Measurements from ENCODE around the gene ABCA12. TPM values are rescaled to one million over a fixed set of nuclear protein-coding genes. Genes with fewer than 3 reads are reported as not detected.

ABCA12 gene
- total and polyA plus RNA-seq, 2 of the 8 experiments (the other 6 are each of a cell fraction or from before 2014, with no cell fraction given): not detected

- Histone ChIP-seq H2BK5ac (ENCODE audit: low read depth, low read length) (no peak overlapping the region), H3K4me1 (replicated peaks in 1 of 4; ENCODE audit: control insufficient read depth in 3 of 4, insufficient read depth in 4 of 4, low read length in 3 of 4) (no peaks in the 10 kb centered on the region; a peak in 2 of 7 replicates), H3K4ac (replicated peaks; ENCODE audit: insufficient read length, low read depth, low read length) (no peak overlapping the region), H2AK5ac (ENCODE audit: low read depth, low read length) (no peak overlapping the region), H3K36me3 (ENCODE audit: control insufficient read depth in 2 of 4, insufficient read depth in 4 of 4, low read length in 3 of 4) (no peaks in the 10 kb centered on the region), H2BK12ac (ENCODE audit: low read depth, low read length) (no peak overlapping the region), H3K79me1 (ENCODE audit: low read depth, low read length) (no peaks in the 10 kb centered on the region), H3K4me2 (ENCODE audit: insufficient read depth in 1 of 2, low read depth in 2 of 2, low read length in 2 of 2) (no peak overlapping the region), H2BK15ac (ENCODE audit: low read length) (no peak overlapping the region), H3K79me2 (ENCODE audit: control insufficient read depth in 1 of 2, insufficient read depth in 2 of 2, low read length in 2 of 2) (no peaks in the 10 kb centered on the region), H4K20me1 (replicated peaks in 1 of 2; ENCODE audit: control insufficient read depth in 1 of 2, insufficient read depth in 2 of 2, low read length in 2 of 2) (no peaks in the 10 kb centered on the region), H3K18ac (ENCODE audit: extremely low read depth, low read length) (no peak overlapping the region), H2BK20ac (ENCODE audit: low read length) (no peak overlapping the region), H4K8ac (ENCODE audit: extremely low read depth, insufficient read depth, low read length) (no peak overlapping the region), H3K9ac (replicated peaks in 1 of 4; ENCODE audit: extremely low read depth in 1 of 4, low read depth in 3 of 4, low read length in 3 of 4) (no peak overlapping the region), H4K5ac (ENCODE audit: insufficient read length, low read depth, low read length) (no peak overlapping the region), H4K91ac (replicated peaks; ENCODE audit: insufficient read length, low read length) (no peak overlapping the region), H3K4me3 (ENCODE audit: extremely low read depth in 1 of 4, insufficient read depth in 2 of 4, low read depth in 3 of 4, low read length in 4 of 4) (no peak overlapping the region), H3K27ac (ENCODE audit: low read depth, low read length) (no peak overlapping the region), H2AFZ (ENCODE audit: low read length) (no peak overlapping the region), H3K23me2 (ENCODE audit: low read depth, low read length) (no peaks in the 10 kb centered on the region), H3K14ac (ENCODE audit: insufficient read length) (no peak overlapping the region), H3K23ac (ENCODE audit: insufficient read length) (no peak overlapping the region), H3K9me3 (ENCODE audit: insufficient read depth in 2 of 2, low read depth in 1 of 2, low read length in 1 of 2) (no peaks in the 10 kb centered on the region), H3K27me3 (replicated peaks in 1 of 4; ENCODE audit: control insufficient read depth in 3 of 4, extremely low read depth in 1 of 4, insufficient read depth in 3 of 4, low read length in 3 of 4) (no peaks in the 10 kb centered on the region), H3K56ac (replicated peaks; ENCODE audit: insufficient read length, low read depth, low read length) (no peak overlapping the region), H2BK120ac (replicated peaks; ENCODE audit: low read depth, low read length) (no peak overlapping the region)
- FAIRE-seq: no peak
- 82% methylated on average over 2 of the region's 2 CpGs; no CpG with 5 or more reads in 1 of the 2 experiments for WGBS, 2 experiments (ENCODE audit: extremely low coverage in 1 of 2, insufficient coverage in 1 of 2, insufficient read length in 1 of 2, insufficient replicate concordance in 2 of 2, low coverage in 1 of 2, low lambda C conversion rate in 2 of 2, missing lambda C conversion rate in 1 of 2)
- no peak for DNase-seq (ENCODE audit: low read depth in 1 of 2, low spot score in 2 of 2)
- POLR2A ChIA-PET (ENCODE audit: partially characterized antibody): no interaction called here
- CTCF ChIA-PET (ENCODE audit: partially characterized antibody): interaction anchor here (0.6 kb wide), 1 partner anchor 134 kb away, joined by 3 read pairs; no protein-coding TSS in a partner anchor
- TF ChIP-seq BRCA1 (IDR thresholded peaks at IDR 0.05; ENCODE audit: low read depth, low read length): no peak
- no peak for TF ChIP-seq TEAD4 (IDR thresholded peaks at IDR 0.05; ENCODE audit: low read depth, low read length)
- TF ChIP-seq CEBPB (IDR thresholded peaks at IDR 0.05; ENCODE audit: low read depth, low read length): no peak
- no peak for TF ChIP-seq E2F6 (IDR thresholded peaks at IDR 0.05)
- no peak for TF ChIP-seq GABPA (IDR thresholded peaks at IDR 0.05; ENCODE audit: borderline replicate concordance, insufficient read depth, low read length)
- no peak for TF ChIP-seq TCF12 (IDR thresholded peaks at IDR 0.05; ENCODE audit: low read depth, low read length)
- TF ChIP-seq ATF3 (IDR thresholded peaks at IDR 0.05; ENCODE audit: insufficient read depth, low read depth, low read length): no peak
- no peak for TF ChIP-seq RAD21 (IDR thresholded peaks at IDR 0.05 in 1 of 2, conservative IDR thresholded peaks at IDR 0.05 in 1 of 2; ENCODE audit: low read depth in 2 of 2, low read length in 2 of 2)
- TF ChIP-seq TAF7 (optimal IDR thresholded peaks at IDR 0.05; ENCODE audit: borderline replicate concordance, low read depth, low read length): no peak
- no peak for TF ChIP-seq RXRA (IDR thresholded peaks at IDR 0.05; ENCODE audit: insufficient read depth, low read depth, low read length)
- no peak for TF ChIP-seq CHD1 (IDR thresholded peaks at IDR 0.05; ENCODE audit: low read depth, low read length)
- TF ChIP-seq EGR1 (IDR thresholded peaks at IDR 0.05; ENCODE audit: borderline replicate concordance, low read depth, low read length): no peak
- TF ChIP-seq NANOG (IDR thresholded peaks at IDR 0.05; ENCODE audit: insufficient read depth, low read depth, low read length, poor library complexity, severe bottlenecking): no peak
- TF ChIP-seq SIRT6 (IDR thresholded peaks at IDR 0.05; ENCODE audit: low read length): no peak
Measured at GRCh38 chr2:214889301-214889700, 249.1 kb downstream of the ABCA12 start.
